PC-3 (cell line): ENCODE data around the gene PITX2. TPM values are rescaled to one million over a fixed set of nuclear protein-coding genes. Genes with fewer than 3 reads are reported as not detected.

Experiments used
- ATAC-seq: fragments of 200-7000 bp; cut with Tn5 transposase; 2 replicates; pipeline ENCODE4 v1.9.1; 2020; ENCODE audit warnings: mild to moderate bottlenecking, moderate library complexity
- BruUV-seq: library from RNA; stranded (reverse); fragments of 400-500 nt; replicated peaks from 2 replicates; lab custom pipeline; 2021; lab: Mats Ljungman, UMichigan
- CTCF ChIA-PET: fragments of 300-600 bp; sonication (Branson Sonifier 250); formaldehyde crosslinking; loops from one replicate; lab custom pipeline; 2022; ENCODE audit warnings: antibody characterized with exemption; lab: Charles Lee
- POLR2A ChIA-PET: fragments of 300-600 bp; sonication (Branson Sonifier 250); formaldehyde crosslinking; loops from one replicate; lab custom pipeline; 2022; ENCODE audit warnings: antibody characterized with exemption; ENCODE audit not compliant: unreplicated experiment; lab: Charles Lee
- DNase-seq: peaks from one replicate; pipeline ENCODE4 v3.0.0-alpha.2; 2015
- H2AFZ ChIP-seq: fragments of 300-600 bp; sonication (generic); 2 replicates; pipeline ENCODE4 v1.6.0; 2016; ENCODE audit warnings: antibody characterized with exemption, low read length
- H3F3A ChIP-seq: fragments of 300-600 bp; sonication (generic); one replicate; pipeline ENCODE4 v1.6.0; 2017; ENCODE audit warnings: antibody characterized with exemption, low read length, control low read depth, mild to moderate bottlenecking; ENCODE audit not compliant: unreplicated experiment
- H3K27ac ChIP-seq: fragments of 300-600 bp; sonication (generic); 2 replicates; pipeline ENCODE4 v1.5.1; 2016; ENCODE audit warnings: mild to moderate bottlenecking, low read length
- H3K27me3 ChIP-seq: fragments of 300-600 bp; sonication (generic); 2 replicates; pipeline ENCODE4 v1.6.1; 2016; ENCODE audit warnings: low read length, mixed read lengths
- H3K36me3 ChIP-seq: fragments of 300-600 bp; sonication (generic); 2 replicates; pipeline ENCODE4 v1.6.1; 2016; ENCODE audit warnings: low read depth, mixed run types, low read length, mixed read lengths
- H3K4me1 ChIP-seq: fragments of 300-600 bp; sonication (generic); 2 replicates; pipeline ENCODE4 v1.5.1; 2016; ENCODE audit warnings: low read length; ENCODE audit not compliant: insufficient read depth
- H3K4me2 ChIP-seq: fragments of 300-600 bp; sonication (generic); 2 replicates; pipeline ENCODE4 v1.6.0; 2016; ENCODE audit warnings: low read length
- H3K4me3 ChIP-seq: fragments of 300-600 bp; sonication (generic); 2 replicates; pipeline ENCODE4 v1.5.1; 2016; ENCODE audit warnings: mild to moderate bottlenecking, low read length, mixed read lengths
- H3K79me2 ChIP-seq: fragments of 300-600 bp; sonication (generic); 2 replicates; pipeline ENCODE4 v1.6.1; 2017; ENCODE audit warnings: low read length, mixed read lengths
- H3K9ac ChIP-seq: fragments of 300-600 bp; sonication (generic); 2 replicates; pipeline ENCODE4 v1.6.0; 2016; ENCODE audit warnings: mild to moderate bottlenecking, low read length
- H3K9me2 ChIP-seq: fragments of 300-600 bp; sonication (generic); replicated peaks from 2 replicates; pipeline ENCODE4 v1.6.1; 2016; ENCODE audit warnings: mixed run types, low read length, mixed read lengths
- H3K9me3 ChIP-seq: fragments of 300-600 bp; sonication (generic); 2 replicates; pipeline ENCODE4 v1.6.1; 2016; ENCODE audit warnings: low read length, mixed read lengths
- H4K20me1 ChIP-seq: fragments of 300-600 bp; sonication (generic); 2 replicates; pipeline ENCODE4 v1.6.1; 2016; ENCODE audit warnings: low read length, mixed read lengths
- EZH2 ChIP-seq: fragments of 300-600 bp; sonication (generic); IDR thresholded peaks from one replicate; pipeline ENCODE4 v1.6.1; 2017; ENCODE audit warnings: antibody characterized with exemption, mild to moderate bottlenecking, low read length; ENCODE audit not compliant: unreplicated experiment
- EZH2phosphoT487 ChIP-seq: fragments of 300-600 bp; sonication (generic); IDR thresholded peaks from 2 replicates; pipeline ENCODE4 v1.6.1; 2018; ENCODE audit warnings: mild to moderate bottlenecking, antibody characterized with exemption, low read length, borderline replicate concordance
- intact Hi-C: fragments of 100-400 bp; cut with micrococcal nuclease; formaldehyde crosslinking; loops from 2 replicates; pipeline ENCODE4 v1.9.0; 2023
- total RNA-seq: library from RNA; depleted of rRNA; stranded (reverse); fragments of >200 nt; gene quantifications from 2 replicates; pipeline ENCODE4 v1.2.3, GENCODE V29; 2014
- TF ChIP-seq, protein P1 (sequence below): fragments of 300-600 bp; sonication (generic); conservative IDR thresholded peaks from 2 replicates; pipeline ENCODE4 v1.5.1; 2017; ENCODE audit warnings: antibody characterized with exemption, low read depth, mild to moderate bottlenecking, low read length

Gene PITX2
- total RNA-seq, 1 experiment from 2014 or later: 0.55 TPM

GRCh38 chr4:110609044-110609750 lies 13.7 kb downstream of the PITX2 start:
- Histone ChIP-seq H3F3A (no peaks in the 10 kb centered on the region), H3K4me2 (peak overlapping the region; percentile 22; the same call in 1 of the 2 replicates), H3K4me1 (peaks cover 9% of the 10 kb centered on the region), H3K27me3 (peaks cover 13% of the 10 kb centered on the region), H3K36me3 (no peaks in the 10 kb centered on the region), H3K9me3 (no peaks in the 10 kb centered on the region), H2AFZ (no peak overlapping the region), H3K9me2 (no peaks in the 10 kb centered on the region), H3K4me3 (no peak overlapping the region), H3K27ac (no peak overlapping the region), H3K79me2 (no peaks in the 10 kb centered on the region), H3K9ac (no peak overlapping the region), H4K20me1 (no peaks in the 10 kb centered on the region)
- intact Hi-C loops: no loop called here
- TF ChIP-seq, protein P1, sequence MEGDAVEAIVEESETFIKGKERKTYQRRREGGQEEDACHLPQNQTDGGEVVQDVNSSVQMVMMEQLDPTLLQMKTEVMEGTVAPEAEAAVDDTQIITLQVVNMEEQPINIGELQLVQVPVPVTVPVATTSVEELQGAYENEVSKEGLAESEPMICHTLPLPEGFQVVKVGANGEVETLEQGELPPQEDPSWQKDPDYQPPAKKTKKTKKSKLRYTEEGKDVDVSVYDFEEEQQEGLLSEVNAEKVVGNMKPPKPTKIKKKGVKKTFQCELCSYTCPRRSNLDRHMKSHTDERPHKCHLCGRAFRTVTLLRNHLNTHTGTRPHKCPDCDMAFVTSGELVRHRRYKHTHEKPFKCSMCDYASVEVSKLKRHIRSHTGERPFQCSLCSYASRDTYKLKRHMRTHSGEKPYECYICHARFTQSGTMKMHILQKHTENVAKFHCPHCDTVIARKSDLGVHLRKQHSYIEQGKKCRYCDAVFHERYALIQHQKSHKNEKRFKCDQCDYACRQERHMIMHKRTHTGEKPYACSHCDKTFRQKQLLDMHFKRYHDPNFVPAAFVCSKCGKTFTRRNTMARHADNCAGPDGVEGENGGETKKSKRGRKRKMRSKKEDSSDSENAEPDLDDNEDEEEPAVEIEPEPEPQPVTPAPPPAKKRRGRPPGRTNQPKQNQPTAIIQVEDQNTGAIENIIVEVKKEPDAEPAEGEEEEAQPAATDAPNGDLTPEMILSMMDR: no peak
- TF ChIP-seq EZH2phosphoT487 (no peak), EZH2 (no peak)
- BruUV-seq: no TSS peak
- POLR2A ChIA-PET: no interaction called here
- DNase-seq (peak; percentile 24), ATAC-seq (no peak)
- CTCF ChIA-PET: no interaction called here

- no peak for DNase-seq
- Histone ChIP-seq H2AFZ (no peak overlapping the region), H3F3A (no peaks in the 10 kb centered on the region), H4K20me1 (no peaks in the 10 kb centered on the region), H3K36me3 (no peaks in the 10 kb centered on the region), H3K9ac (no peak overlapping the region), H3K27ac (no peak overlapping the region), H3K9me2 (no peaks in the 10 kb centered on the region), H3K79me2 (no peaks in the 10 kb centered on the region), H3K9me3 (no peaks in the 10 kb centered on the region), H3K27me3 (no peaks in the 10 kb centered on the region), H3K4me3 (no peak overlapping the region), H3K4me1 (peaks cover 9% of the 10 kb centered on the region), H3K4me2 (no peak overlapping the region)
- no TSS peak for BruUV-seq
- no peak for TF ChIP-seq EZH2phosphoT487
- no peak for TF ChIP-seq EZH2
- TF ChIP-seq, protein P1: no peak
- ChIA-PET CTCF (no interaction called here), POLR2A (no interaction called here)
- intact Hi-C loops: no loop called here
- no peak for ATAC-seq
Measured at GRCh38 chr4:110605077-110605476, 17.8 kb downstream of the PITX2 start.

DNA sequence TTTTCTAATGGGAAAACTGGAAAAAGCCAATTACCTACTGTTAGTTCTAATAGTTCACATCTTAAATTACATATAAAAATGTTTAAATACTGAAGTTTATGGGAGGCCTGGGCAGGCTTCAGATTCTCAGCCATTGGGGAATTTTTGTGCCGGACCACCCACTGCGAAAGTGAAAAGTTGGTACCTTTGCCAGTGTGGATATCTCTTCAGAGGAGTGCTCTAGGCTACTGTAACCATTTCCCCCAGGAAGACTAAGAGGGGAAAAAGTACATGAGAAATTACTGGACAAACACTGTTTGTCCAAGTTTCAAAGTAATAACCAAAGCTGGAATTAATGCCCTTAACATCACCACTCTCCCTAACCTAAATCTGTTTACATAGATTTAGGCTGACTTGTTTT lies 20.8 kb downstream of the PITX2 start:
- BruUV-seq: no TSS peak
- intact Hi-C loops: no loop called here
- Histone ChIP-seq H3K9ac (no peak overlapping the region), H3K27me3 (no peaks in the 10 kb centered on the region), H3K27ac (no peak overlapping the region), H3F3A (no peaks in the 10 kb centered on the region), H3K36me3 (no peaks in the 10 kb centered on the region), H3K79me2 (no peaks in the 10 kb centered on the region), H4K20me1 (no peaks in the 10 kb centered on the region), H2AFZ (no peak overlapping the region), H3K9me2 (no peaks in the 10 kb centered on the region), H3K4me2 (no peak overlapping the region), H3K4me1 (no peaks in the 10 kb centered on the region), H3K4me3 (no peak overlapping the region), H3K9me3 (no peaks in the 10 kb centered on the region)
- ChIA-PET CTCF (no interaction called here), POLR2A (no interaction called here)
- TF ChIP-seq EZH2 (no peak), EZH2phosphoT487 (no peak)
- TF ChIP-seq, protein P1: no peak
- DNase-seq (no peak), ATAC-seq (no peak)
